HG02943 (cell line): ENCODE data around the gene ABCB6.
A peak's percentile ranks its signal among the peaks of the same experiment; 100 is the strongest.
"Not testable (repeated sequence)": the region's sequence is repeated elsewhere in the genome, so short reads cannot be mapped to it uniquely, and the experiment has no call there.

Experiments
- ATAC-seq: cut with Tn5 transposase; IDR thresholded peaks from one replicate; pipeline ENCODE4 v1.9.1; 2021; ENCODE audit warnings: mild to moderate bottlenecking, low read depth, moderate library complexity; ENCODE audit not compliant: unreplicated experiment

The ABCB6 gene

GRCh38 chr2:219214786-219215185 lies 4.0 kb downstream of the ABCB6 start:
- ATAC-seq, result no peak

GRCh38 chr2:219214141-219214540 lies 4.6 kb downstream of the ABCB6 start:
- ATAC-seq, result no peak

GRCh38 chr2:219213486-219214071 lies 5.2 kb downstream of the ABCB6 start:
- no peak for ATAC-seq

DNA sequence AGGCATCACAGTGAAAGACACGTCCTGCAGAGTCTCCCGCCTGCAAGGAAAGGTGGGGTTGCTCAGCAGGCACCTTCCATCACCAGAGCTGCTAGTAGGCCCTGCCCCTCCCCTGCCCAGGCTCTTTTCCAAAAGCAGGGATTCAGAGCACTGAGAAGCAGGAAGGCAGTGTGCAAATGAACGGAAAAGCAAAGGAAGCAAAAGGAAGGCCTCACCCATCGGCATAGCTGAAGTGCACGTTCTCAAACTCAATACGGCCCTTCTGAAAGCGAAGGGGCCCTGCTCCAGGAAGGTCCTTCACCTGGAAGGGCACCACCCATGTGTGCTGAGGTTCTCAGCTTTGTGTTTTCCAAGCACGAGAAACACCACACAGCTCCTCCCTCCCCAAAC lies 5.7 kb downstream of the ABCB6 start:
- no peak for ATAC-seq

- no peak for ATAC-seq
These were observed 7.8 kb downstream of the ABCB6 start for GRCh38 chr2:219210886-219211362.

GRCh38 chr2:219210196-219210885 lies 8.4 kb downstream of the ABCB6 start:
- ATAC-seq, result no peak

GRCh38 chr2:219209236-219210195 lies 9.2 kb downstream of the ABCB6 start:
- no peak for ATAC-seq

DNA sequence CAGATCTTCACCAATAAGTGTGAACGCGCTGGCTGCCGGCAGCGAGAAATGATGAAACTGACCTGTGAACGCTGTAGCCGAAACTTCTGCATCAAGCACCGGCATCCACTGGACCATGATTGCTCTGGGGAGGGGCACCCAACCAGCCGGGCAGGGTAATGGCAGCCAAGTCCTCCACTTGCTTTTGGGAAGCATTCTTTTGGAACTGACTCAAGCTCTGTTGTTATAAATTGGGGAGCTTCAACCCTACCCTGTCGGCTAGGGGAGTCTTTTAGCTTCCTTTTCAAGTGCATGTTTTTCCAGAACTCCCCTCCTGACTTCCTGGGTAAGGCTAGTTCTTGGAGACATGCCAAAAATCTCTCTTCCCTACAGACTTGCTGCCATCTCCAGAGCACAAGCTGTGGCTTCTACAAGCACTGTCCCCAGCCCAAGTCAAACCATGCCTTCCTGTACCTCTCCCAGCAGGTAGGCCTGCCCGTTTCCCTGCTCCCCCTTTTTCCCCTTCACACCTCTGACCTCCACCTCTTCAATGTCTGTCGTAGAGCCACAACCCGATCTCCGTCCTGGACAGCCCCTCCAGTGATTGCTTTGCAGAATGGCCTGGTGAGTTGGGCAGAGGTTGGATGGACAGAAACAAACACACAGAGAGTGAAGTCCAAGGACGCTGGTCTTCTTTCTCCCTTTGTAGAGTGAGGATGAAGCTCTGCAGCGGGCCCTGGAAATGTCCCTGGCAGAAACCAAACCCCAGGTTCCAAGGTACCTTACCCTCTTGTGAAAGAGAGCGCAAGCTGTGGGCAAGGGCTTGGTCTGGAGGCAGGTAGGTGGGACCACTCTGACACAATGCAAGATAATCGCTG lies 10.6 kb downstream of the ABCB6 start:
- no peak for ATAC-seq

DNA sequence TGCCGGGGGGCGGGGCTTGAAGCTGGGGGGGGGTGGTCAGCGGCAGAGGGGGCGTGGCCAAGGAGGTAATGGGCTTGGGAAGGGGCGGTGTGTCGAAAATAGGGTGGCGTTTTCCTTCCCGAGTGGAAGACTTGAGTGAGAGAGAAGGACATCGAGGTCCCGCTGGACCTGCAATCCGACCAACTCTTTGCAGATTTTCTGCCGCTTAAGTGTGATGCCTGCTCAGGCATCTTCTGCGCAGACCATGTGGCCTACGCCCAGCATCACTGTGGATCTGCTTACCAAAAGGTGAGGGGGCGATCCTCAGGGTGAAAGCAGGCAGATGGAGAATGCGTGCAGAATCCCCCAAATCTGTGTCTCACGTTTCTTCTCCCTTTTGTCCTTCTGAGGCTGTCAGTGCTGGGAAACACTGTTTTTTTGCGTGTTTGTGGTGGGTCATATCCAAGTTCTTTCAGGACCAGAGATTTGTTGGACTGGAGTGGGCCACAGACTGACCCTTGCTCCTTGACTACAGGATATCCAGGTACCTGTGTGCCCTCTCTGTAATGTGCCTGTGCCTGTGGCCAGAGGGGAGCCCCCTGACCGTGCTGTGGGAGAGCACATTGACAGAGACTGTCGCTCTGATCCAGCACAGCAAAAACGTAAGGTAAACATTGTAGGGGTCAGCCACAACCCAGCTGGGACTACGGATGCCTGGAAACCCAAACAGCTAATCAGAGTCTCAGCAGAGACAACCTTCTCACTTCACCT lies 11.4 kb downstream of the ABCB6 start:
- no peak for ATAC-seq

- ATAC-seq, result peak; percentile 92
These were observed 12.2 kb downstream of the ABCB6 start, which contains the start of gene ZFAND2B for GRCh38 chr2:219206328-219207133. Gene ZFAND2B (plus strand): TSS chr2:219206782. CDS start chr2:219206988, 206 bp downstream.

DNA sequence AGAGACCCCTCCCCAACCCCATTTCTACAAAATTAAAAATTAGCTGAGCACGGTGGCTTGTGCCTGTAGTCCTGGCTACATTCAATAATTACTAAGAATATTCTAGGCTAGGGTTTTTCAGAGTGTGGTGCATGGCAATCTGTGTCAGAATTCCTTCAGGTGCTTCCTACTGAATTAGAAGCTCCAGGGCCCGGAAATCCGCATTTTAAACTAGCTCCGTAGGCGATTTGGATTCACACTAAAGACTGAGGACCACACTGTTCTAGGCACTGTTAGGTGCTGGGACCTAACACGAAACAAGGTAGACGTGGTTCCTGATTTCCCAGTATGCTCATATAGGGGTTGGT lies 12.8 kb downstream of the ABCB6 start:
- ATAC-seq, result no peak

- no peak for ATAC-seq
These were observed 13.6 kb downstream of the ABCB6 start for GRCh38 chr2:219205165-219205538.

DNA sequence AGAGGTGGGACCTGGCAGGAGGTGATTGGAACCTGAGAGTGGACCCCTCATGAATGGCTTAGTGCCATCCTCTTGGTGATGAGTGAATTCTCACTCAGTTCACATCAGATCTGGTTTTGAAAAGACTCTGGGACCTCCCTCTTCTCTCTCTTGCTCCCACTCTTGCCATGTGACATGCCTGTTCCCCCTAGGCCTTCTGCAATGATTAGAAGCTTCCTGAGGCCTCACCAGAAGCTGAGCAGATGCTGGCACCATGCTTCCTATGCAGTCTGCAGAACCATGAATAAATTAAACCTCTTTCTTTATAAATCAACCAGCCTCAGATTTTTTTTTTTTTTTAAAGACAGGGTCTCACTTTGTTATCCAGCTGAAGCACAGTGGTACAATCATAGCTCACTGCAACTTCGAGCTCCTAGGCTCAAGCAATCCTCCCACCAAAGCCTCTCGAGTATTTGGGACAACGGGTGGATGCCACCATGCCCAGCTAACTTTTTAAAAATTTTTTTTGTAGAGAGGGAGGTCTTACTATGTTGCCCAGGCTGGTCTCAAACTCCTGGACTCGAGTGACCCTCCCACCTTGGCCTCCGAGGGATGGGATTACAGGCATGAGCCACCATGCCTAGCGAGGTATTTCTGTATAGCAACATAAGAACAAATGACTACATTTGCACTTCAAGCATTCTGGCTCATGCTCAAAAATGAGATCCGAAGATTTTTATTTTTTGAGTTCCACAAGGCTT lies 14.2 kb downstream of the ABCB6 start:
- no peak for ATAC-seq

- not testable (repeated sequence) for ATAC-seq
These were observed 17.4 kb downstream of the ABCB6 start for GRCh38 chr2:219201331-219201730.

- ATAC-seq, result not testable (repeated sequence)
These were observed 18.0 kb downstream of the ABCB6 start for GRCh38 chr2:219200502-219201326.

DNA sequence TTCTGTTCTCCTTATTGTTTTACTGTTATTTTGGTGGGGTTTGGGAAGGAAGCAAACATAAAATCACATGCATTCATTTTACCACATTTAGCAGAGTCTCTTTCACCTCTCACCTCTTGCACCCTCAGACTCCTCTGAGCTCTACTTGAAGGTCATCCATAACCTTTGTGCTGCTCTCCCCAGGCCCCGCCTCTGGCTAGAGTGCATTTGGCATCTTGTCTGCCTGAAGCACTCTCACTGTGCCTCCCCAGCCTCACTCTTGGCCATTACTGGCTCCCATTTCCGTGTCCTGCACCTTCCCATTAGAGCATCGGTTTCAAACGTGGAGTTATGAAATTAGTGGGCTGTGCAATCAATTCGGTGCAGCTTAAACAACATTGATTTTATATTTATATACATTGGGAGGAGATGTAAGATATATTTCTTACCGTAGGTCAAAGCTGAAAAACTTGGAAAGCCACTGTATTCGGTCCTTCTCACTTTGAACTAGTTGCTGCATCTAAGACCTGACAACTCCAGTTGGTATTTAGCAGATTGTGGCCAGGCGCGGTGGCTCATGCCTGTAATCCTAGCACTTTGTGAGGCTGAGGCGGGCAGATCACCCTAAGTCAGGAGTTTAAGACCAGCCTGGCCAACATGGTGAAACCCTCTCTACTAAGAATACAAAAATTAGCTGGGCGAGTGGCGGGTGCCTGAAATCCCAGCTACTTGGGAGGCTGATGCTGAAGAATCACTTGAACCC lies 19.1 kb downstream of the ABCB6 start:
- ATAC-seq, result no peak

DNA sequence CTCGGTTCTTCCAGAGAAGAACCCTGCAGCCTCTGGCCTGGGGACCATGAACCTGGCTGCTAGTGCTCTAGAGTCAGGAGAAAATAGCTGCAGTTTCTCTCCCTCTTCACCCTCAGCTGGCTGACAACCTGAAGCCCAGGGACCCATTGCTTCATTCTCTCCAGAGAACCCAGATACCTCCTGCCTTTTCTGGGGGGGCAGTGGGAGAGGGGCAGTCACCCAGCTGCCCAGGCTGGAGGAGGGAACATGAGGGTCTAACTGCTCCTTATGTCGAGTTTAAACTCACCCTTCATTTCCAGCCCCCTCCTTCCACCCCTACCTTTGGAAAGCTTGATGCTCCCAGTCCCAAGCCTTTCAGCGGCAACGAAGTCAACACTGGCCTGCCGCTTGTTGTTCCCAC lies 19.8 kb downstream of the ABCB6 start:
- ATAC-seq, result no peak
